ENCODE data around the gene OLFML3. TPM values are rescaled to one million over a fixed set of nuclear protein-coding genes. Genes with fewer than 3 reads are reported as not detected.
"Not testable (repeated sequence)": the region's sequence is repeated elsewhere in the genome, so short reads cannot be mapped to it uniquely, and the experiment has no call there.

The OLFML3 gene
- total RNA-seq, 1 donor from 2014 or later: 13.8 TPM

- no peak for DNase-seq (ENCODE audit: missing footprints)
- intact Hi-C loops (cut with DNase I): no loop called here
- no peak for ATAC-seq
These were observed 31.3 kb downstream of the OLFML3 start for GRCh38 chr1:114010433-114011184.

GRCh38 chr1:114011796-114012195, 32.5 kb downstream of the OLFML3 start:
- no peak for DNase-seq (ENCODE audit: missing footprints)
- intact Hi-C loops (cut with DNase I): no loop called here
- ATAC-seq: no peak

- ATAC-seq (no peak), DNase-seq (ENCODE audit: missing footprints) (no peak)
- intact Hi-C loops (cut with DNase I): no loop called here
These were observed 35.8 kb downstream of the OLFML3 start for GRCh38 chr1:114015075-114015474.

GRCh38 chr1:114019724-114020123, 40.5 kb downstream of the OLFML3 start:
- ATAC-seq; DNase-seq (ENCODE audit: missing footprints); intact Hi-C loops (cut with DNase I): not testable (repeated sequence)

- ATAC-seq (no peak), DNase-seq (ENCODE audit: missing footprints) (no peak)
- intact Hi-C loops (cut with DNase I): no loop called here
These were observed 42.4 kb downstream of the OLFML3 start for GRCh38 chr1:114021665-114022099.

GRCh38 chr1:114022877-114023276, 43.6 kb downstream of the OLFML3 start:
- intact Hi-C loops (cut with DNase I): no loop called here
- no peak for ATAC-seq
- DNase-seq (ENCODE audit: missing footprints): no peak

- DNase-seq (ENCODE audit: missing footprints) (no peak), ATAC-seq (no peak)
- intact Hi-C loops (cut with DNase I): no loop called here
These were observed 44.1 kb downstream of the OLFML3 start for GRCh38 chr1:114023377-114023776.

- intact Hi-C loops (cut with DNase I): no loop called here
- DNase-seq (ENCODE audit: missing footprints) (no peak), ATAC-seq (no peak)
These were observed 44.8 kb downstream of the OLFML3 start for GRCh38 chr1:114024049-114024448.

- intact Hi-C loops (cut with DNase I): no loop called here
- DNase-seq (ENCODE audit: missing footprints) (no peak), ATAC-seq (no peak)
These were observed 46.5 kb downstream of the OLFML3 start for GRCh38 chr1:114025609-114026401.

GRCh38 chr1:114026797-114027196, 47.5 kb downstream of the OLFML3 start:
- ATAC-seq (no peak), DNase-seq (ENCODE audit: missing footprints) (no peak)
- intact Hi-C loops (cut with DNase I): no loop called here

Other genes starting within 250 kb of the OLFML3 start
- 6.4 TPM for gene PHTF1, start 220.0 kb upstream of the OLFML3 start, total RNA-seq
- 10.1 TPM for gene RSBN1, start 167.0 kb upstream of the OLFML3 start, total RNA-seq
- 0.43 TPM for gene PTPN22, start 107.8 kb upstream of the OLFML3 start, total RNA-seq
- not detected for gene BCL2L15, start 91.9 kb upstream of the OLFML3 start, total RNA-seq
- gene AP4B1, start 74.7 kb upstream of the OLFML3 start, total RNA-seq: 12.2 TPM
- gene DCLRE1B, start 74.1 kb upstream of the OLFML3 start, total RNA-seq: 2.4 TPM
- 50.3 TPM for gene HIPK1, start 50.1 kb upstream of the OLFML3 start, total RNA-seq
- not detected for gene SYT6, start 174.4 kb downstream of the OLFML3 start, total RNA-seq